Subcutaneous abdominal adipose tissue (tissue), 5 donors: ENCODE results near the gene IGFL2.

Experiments
- H3K27ac ChIP-seq: one replicate; pipeline ENCODE4 v1.7.0; 2013; ENCODE audit warnings: low read depth, mild to moderate bottlenecking, inconsistent platforms, low read length, moderate library complexity
- H3K27me3 ChIP-seq, 5 donors: one replicate each; pipeline ENCODE4 v1.7.0; 2013; ENCODE audit warnings: low read length in 5 of 5, inconsistent platforms in 1 of 5; ENCODE audit not compliant: control insufficient read depth in 5 of 5, insufficient read depth in 4 of 5
- H3K36me3 ChIP-seq, 5 donors: one replicate each; pipeline ENCODE4 v1.7.0; 2013; ENCODE audit warnings: low read length in 5 of 5; ENCODE audit not compliant: control insufficient read depth in 5 of 5, insufficient read depth in 5 of 5
- H3K4me1 ChIP-seq, 5 donors: one replicate each; pipeline ENCODE4 v1.7.0; 2013; ENCODE audit warnings: low read length in 5 of 5, mild to moderate bottlenecking in 3 of 5, moderate library complexity in 1 of 5; ENCODE audit not compliant: control insufficient read depth in 5 of 5, insufficient read depth in 5 of 5
- H3K4me3 ChIP-seq, 5 donors: one replicate each; pipeline ENCODE4 v1.7.0; 2013; ENCODE audit warnings: low read length in 5 of 5, low read depth in 1 of 5
- H3K9ac ChIP-seq, 5 donors: one replicate each; pipeline ENCODE4 v1.7.0; 2013; ENCODE audit warnings: low read length in 5 of 5, mild to moderate bottlenecking in 4 of 5, moderate library complexity in 3 of 5
- H3K9me3 ChIP-seq, 5 donors: one replicate each; pipeline ENCODE4 v1.7.0; 2013; ENCODE audit warnings: low read length in 5 of 5; ENCODE audit not compliant: control insufficient read depth in 5 of 5
- donor health status: healthy.
- donor health status: healthy.
- donor health status: healthy.
- donor health status: healthy.
- donor health status: healthy.

IGFL2 gene

GRCh38 chr19:46137915-46138473 is 10.0 kb upstream of the IGFL2 start:
- H3K9ac ChIP-seq = no peak overlapping the region
- H3K4me3 ChIP-seq = no peak overlapping the region
- peaks cover 0 to 15% (median 12%) of the 10 kb centered on the region in 5 donors for H3K4me1 ChIP-seq
- no peaks in the 10 kb centered on the region for H3K9me3 ChIP-seq
- H3K27me3 ChIP-seq = peaks cover 0 to 3% (median 0%) of the 10 kb centered on the region in 5 donors
- H3K27ac ChIP-seq = no peak overlapping the region
- no peaks in the 10 kb centered on the region for H3K36me3 ChIP-seq

GRCh38 chr19:46141421-46141820 is 6.6 kb upstream of the IGFL2 start:
- Histone ChIP-seq H3K9ac (no peak overlapping the region), H3K36me3 (no peaks in the 10 kb centered on the region), H3K4me1 (no peaks in the 10 kb centered on the region), H3K27ac (no peak overlapping the region), H3K4me3 (no peak overlapping the region), H3K27me3 (peaks cover 0 to 5% (median 0%) of the 10 kb centered on the region in 5 donors), H3K9me3 (no peaks in the 10 kb centered on the region)

GRCh38 chr19:46142294-46142693 is 5.7 kb upstream of the IGFL2 start:
- peaks cover 0 to 5% (median 0%) of the 10 kb centered on the region in 5 donors for H3K27me3 ChIP-seq

GRCh38 chr19:46144756-46145155 is 3.3 kb upstream of the IGFL2 start:
- no peak overlapping the region for H3K4me3 ChIP-seq
- H3K27ac ChIP-seq = no peak overlapping the region
- H3K9me3 ChIP-seq = no peaks in the 10 kb centered on the region
- H3K27me3 ChIP-seq = peaks cover 0 to 10% (median 3%) of the 10 kb centered on the region in 5 donors
- H3K9ac ChIP-seq = no peak overlapping the region
- H3K36me3 ChIP-seq = no peaks in the 10 kb centered on the region
- H3K4me1 ChIP-seq = peaks cover 0 to 2% (median 0%) of the 10 kb centered on the region in 5 donors

More at GRCh38 chr19:46142294-46142693, 5.7 kb upstream of the IGFL2 start:
- no peaks in the 10 kb centered on the region for H3K4me1 ChIP-seq
- no peak overlapping the region for H3K4me3 ChIP-seq
- H3K27ac ChIP-seq = no peak overlapping the region
- H3K9me3 ChIP-seq = no peaks in the 10 kb centered on the region
- no peak overlapping the region for H3K9ac ChIP-seq
- H3K36me3 ChIP-seq = no peaks in the 10 kb centered on the region

- Histone ChIP-seq H3K27ac (no peak overlapping the region), H3K4me3 (no peak overlapping the region), H3K9me3 (no peaks in the 10 kb centered on the region), H3K36me3 (no peaks in the 10 kb centered on the region), H3K27me3 (peaks cover 0 to 16% (median 6%) of the 10 kb centered on the region in 5 donors), H3K9ac (no peak overlapping the region), H3K4me1 (peaks cover 0 to 2% (median 0%) of the 10 kb centered on the region in 5 donors)
These were observed 785 bp upstream of the IGFL2 start for GRCh38 chr19:46147166-46147740.

GRCh38 chr19:46150606-46151005 is 2.6 kb downstream of the IGFL2 start:
- H3K4me1 ChIP-seq = peaks cover 0 to 2% (median 0%) of the 10 kb centered on the region in 5 donors
- H3K4me3 ChIP-seq = no peak overlapping the region
- H3K9me3 ChIP-seq = no peaks in the 10 kb centered on the region
- peaks cover 0 to 21% (median 6%) of the 10 kb centered on the region in 5 donors for H3K27me3 ChIP-seq
- no peaks in the 10 kb centered on the region for H3K36me3 ChIP-seq
- H3K9ac ChIP-seq = no peak overlapping the region
- H3K27ac ChIP-seq = no peak overlapping the region

GRCh38 chr19:46155237-46155636 is 7.2 kb downstream of the IGFL2 start:
- Histone ChIP-seq H3K27me3 (peaks cover 0 to 13% (median 3%) of the 10 kb centered on the region in 5 donors), H3K36me3 (no peaks in the 10 kb centered on the region), H3K9me3 (no peaks in the 10 kb centered on the region), H3K27ac (no peak overlapping the region), H3K4me1 (no peaks in the 10 kb centered on the region), H3K4me3 (no peak overlapping the region), H3K9ac (no peak overlapping the region)

GRCh38 chr19:46159418-46160232 is 11.6 kb downstream of the IGFL2 start:
- no peak overlapping the region for H3K9ac ChIP-seq
- no peaks in the 10 kb centered on the region for H3K4me1 ChIP-seq
- H3K36me3 ChIP-seq = no peaks in the 10 kb centered on the region
- H3K9me3 ChIP-seq = peaks cover 6 to 18% (median 9%) of the 10 kb centered on the region in 5 donors
- H3K27ac ChIP-seq = no peak overlapping the region
- no peak overlapping the region for H3K4me3 ChIP-seq
- peaks cover 0 to 22% (median 0%) of the 10 kb centered on the region in 5 donors for H3K27me3 ChIP-seq

GRCh38 chr19:46160233-46160775 is 12.3 kb downstream of the IGFL2 start:
- peaks cover 0 to 16% (median 2%) of the 10 kb centered on the region in 5 donors for H3K27me3 ChIP-seq
- no peaks in the 10 kb centered on the region for H3K36me3 ChIP-seq
- no peak overlapping the region for H3K27ac ChIP-seq
- H3K4me3 ChIP-seq = no peak overlapping the region
- H3K9me3 ChIP-seq = peaks cover 6 to 18% (median 9%) of the 10 kb centered on the region in 5 donors
- no peaks in the 10 kb centered on the region for H3K4me1 ChIP-seq
- no peak overlapping the region for H3K9ac ChIP-seq
